Suprapubic skin (tissue), 4 donors: Measurements from ENCODE around the gene PAIP2. TPM values are rescaled to one million over a fixed set of nuclear protein-coding genes. Genes with fewer than 3 reads are reported as not detected.

ENCODE experiments used
- DNase-seq, 2 donors: peaks; one replicate each; pipeline ENCODE4 v3.0.0-alpha.2; 2019; ENCODE audit warnings: low spot score in 2 of 2
- H3K27ac ChIP-seq: fragments of 200-600 bp; sonication (generic); one replicate; pipeline ENCODE4 v1.5.1; 2019
- H3K27me3 ChIP-seq: fragments of 200-600 bp; sonication (generic); one replicate; pipeline ENCODE4 v1.5.1; 2019
- H3K36me3 ChIP-seq: fragments of 200-600 bp; sonication (generic); one replicate; pipeline ENCODE4 v1.5.1; 2019
- H3K4me1 ChIP-seq: fragments of 200-600 bp; sonication (generic); one replicate; pipeline ENCODE4 v1.5.1; 2019
- H3K4me3 ChIP-seq: fragments of 200-600 bp; sonication (generic); one replicate; pipeline ENCODE4 v1.5.1; 2019; ENCODE audit warnings: mild to moderate bottlenecking
- H3K9me3 ChIP-seq: fragments of 200-600 bp; sonication (generic); one replicate; pipeline ENCODE4 v1.5.1; 2019
- EP300 ChIP-seq: sonication (generic); formaldehyde crosslinking; IDR thresholded peaks from one replicate; pipeline ENCODE4 v1.6.1; 2017; ENCODE audit warnings: antibody characterized with exemption
- POLR2A ChIP-seq, 2 donors: fragments of 450-650 bp; IDR thresholded peaks; one replicate each; pipeline ENCODE4 v1.6.1; 2017; ENCODE audit warnings: antibody characterized with exemption in 2 of 2, mild to moderate bottlenecking in 2 of 2, moderate library complexity in 2 of 2
- POLR2AphosphoS5 ChIP-seq, 3 donors: sonication (generic); formaldehyde crosslinking; IDR thresholded peaks; one replicate each; pipeline ENCODE4 v1.6.1; 2017; ENCODE audit warnings: antibody characterized with exemption in 3 of 3
- WGBS: methylation state at CpG from one replicate; pipeline ENCODE4 v1.1.5; 2018; 5-methylcytosine and 5-hydroxymethylcytosine counted together
- total RNA-seq, 4 donors: library from RNA; depleted of rRNA; stranded (reverse); fragments of >200 nt; gene quantifications; one replicate each; pipeline ENCODE4 v1.1.0, GENCODE V29; 2016
- TF ChIP-seq, protein P1 (sequence below), 2 donors: fragments of 200-600 bp in 1 of 2; fragments of 450-650 bp in 1 of 2; sonication (generic) in 1 of 2; IDR thresholded peaks; one replicate each; pipeline ENCODE4 v1.5.1; 2016 to 2019; ENCODE audit warnings: antibody characterized with exemption in 2 of 2, mild to moderate bottlenecking in 1 of 2, moderate library complexity in 1 of 2

Gene PAIP2
- total RNA-seq, 4 donors from 2014 or later = 50.3 to 71.0 (median 53.5) TPM

DNA sequence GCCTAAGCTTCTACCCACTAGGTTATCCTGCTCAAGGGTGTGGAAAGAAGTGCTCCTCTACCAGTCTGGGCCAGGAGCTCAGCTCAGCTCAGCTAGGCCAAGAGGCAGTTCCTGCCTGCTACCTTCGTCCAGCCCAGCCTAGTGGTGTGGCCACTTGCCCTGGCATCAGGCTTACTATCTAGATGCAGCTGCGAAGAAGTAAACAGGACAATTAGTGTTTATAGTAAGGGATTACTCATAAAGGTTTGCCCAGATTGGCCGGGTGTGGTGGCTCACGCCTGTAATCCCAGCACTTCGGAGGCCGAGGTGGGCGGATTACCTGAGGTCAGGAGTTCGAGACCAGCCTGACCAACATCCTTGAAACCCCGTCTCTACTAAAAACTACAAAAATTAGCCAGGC, 75.0 kb downstream of the PAIP2 start:
- no peak for TF ChIP-seq POLR2A (IDR thresholded peaks at IDR 0.05)
- TF ChIP-seq POLR2AphosphoS5 (IDR thresholded peaks at IDR 0.05) = no peak
- TF ChIP-seq, protein P1, sequence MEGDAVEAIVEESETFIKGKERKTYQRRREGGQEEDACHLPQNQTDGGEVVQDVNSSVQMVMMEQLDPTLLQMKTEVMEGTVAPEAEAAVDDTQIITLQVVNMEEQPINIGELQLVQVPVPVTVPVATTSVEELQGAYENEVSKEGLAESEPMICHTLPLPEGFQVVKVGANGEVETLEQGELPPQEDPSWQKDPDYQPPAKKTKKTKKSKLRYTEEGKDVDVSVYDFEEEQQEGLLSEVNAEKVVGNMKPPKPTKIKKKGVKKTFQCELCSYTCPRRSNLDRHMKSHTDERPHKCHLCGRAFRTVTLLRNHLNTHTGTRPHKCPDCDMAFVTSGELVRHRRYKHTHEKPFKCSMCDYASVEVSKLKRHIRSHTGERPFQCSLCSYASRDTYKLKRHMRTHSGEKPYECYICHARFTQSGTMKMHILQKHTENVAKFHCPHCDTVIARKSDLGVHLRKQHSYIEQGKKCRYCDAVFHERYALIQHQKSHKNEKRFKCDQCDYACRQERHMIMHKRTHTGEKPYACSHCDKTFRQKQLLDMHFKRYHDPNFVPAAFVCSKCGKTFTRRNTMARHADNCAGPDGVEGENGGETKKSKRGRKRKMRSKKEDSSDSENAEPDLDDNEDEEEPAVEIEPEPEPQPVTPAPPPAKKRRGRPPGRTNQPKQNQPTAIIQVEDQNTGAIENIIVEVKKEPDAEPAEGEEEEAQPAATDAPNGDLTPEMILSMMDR (IDR thresholded peaks at IDR 0.05) = no peak
- no peak for TF ChIP-seq EP300
- DNase-seq = no peak
- Histone ChIP-seq H3K27me3 (no peaks in the 10 kb centered on the region), H3K4me3 (no peak overlapping the region), H3K27ac (no peak overlapping the region), H3K36me3 (peaks cover 10% of the 10 kb centered on the region), H3K4me1 (peaks cover 30% of the 10 kb centered on the region), H3K9me3 (no peaks in the 10 kb centered on the region)
- 67% methylated on average over 8 of the region's 9 CpGs for WGBS

- DNase-seq = no peak
- peaks cover 30% of the 10 kb centered on the region for H3K4me1 ChIP-seq
- H3K4me3 ChIP-seq = no peak overlapping the region
- H3K27me3 ChIP-seq = no peaks in the 10 kb centered on the region
- no peaks in the 10 kb centered on the region for H3K9me3 ChIP-seq
- peaks cover 10% of the 10 kb centered on the region for H3K36me3 ChIP-seq
- WGBS = 44% methylated on average over 4 of the region's 4 CpGs
- TF ChIP-seq, protein P1 (IDR thresholded peaks at IDR 0.05) = no peak
- TF ChIP-seq POLR2AphosphoS5 (IDR thresholded peaks at IDR 0.05) (no peak), POLR2A (IDR thresholded peaks at IDR 0.05) (no peak), EP300 (no peak)
- H3K27ac ChIP-seq = no peak overlapping the region
Observed at GRCh38 chr5:139417214-139417613, 75.6 kb downstream of the PAIP2 start.

GRCh38 chr5:139418793-139419192, 77.1 kb downstream of the PAIP2 start:
- TF ChIP-seq, protein P1 (IDR thresholded peaks at IDR 0.05) = no peak
- no peak for TF ChIP-seq POLR2AphosphoS5 (IDR thresholded peaks at IDR 0.05)
- no peak for TF ChIP-seq EP300
- no peak for TF ChIP-seq POLR2A (IDR thresholded peaks at IDR 0.05)
- peaks cover 30% of the 10 kb centered on the region for H3K4me1 ChIP-seq
- H3K27ac ChIP-seq = no peak overlapping the region
- H3K4me3 ChIP-seq = no peak overlapping the region
- 92% methylated on average over 1 of the region's 1 CpG for WGBS
- no peaks in the 10 kb centered on the region for H3K27me3 ChIP-seq
- peaks cover 16% of the 10 kb centered on the region for H3K36me3 ChIP-seq
- no peaks in the 10 kb centered on the region for H3K9me3 ChIP-seq
- DNase-seq = no peak

Other genes starting within 250 kb of the PAIP2 start
- 10 to 100 TPM; 38.5 to 54.6 (median 41.7) TPM for gene SIL1, start 143.5 kb upstream of the PAIP2 start, total RNA-seq
- gene MATR3, start 48.1 kb upstream of the PAIP2 start, total RNA-seq = 100 to 1,000 TPM; 115 to 192 (median 129) TPM
- gene SLC23A1, start 41.4 kb downstream of the PAIP2 start, total RNA-seq = 1 to 10 TPM in 3 of 4 donors, not detected in 1; 2.3 to 6.4 (median 3.0) TPM
- not detected for gene MZB1, start 48.1 kb downstream of the PAIP2 start, total RNA-seq
- gene PROB1, start 53.2 kb downstream of the PAIP2 start, total RNA-seq = under 1 TPM; 0.08 to 0.44 (median 0.35) TPM
- gene SPATA24, start 62.2 kb downstream of the PAIP2 start, total RNA-seq = 1 to 10 TPM in 3 of 4 donors, not detected in 1; 1.3 to 2.2 (median 1.4) TPM
- 1 to 10 TPM; 2.2 to 7.2 (median 2.9) TPM for gene DNAJC18, start 97.7 kb downstream of the PAIP2 start, total RNA-seq
- gene ECSCR, start 120.9 kb downstream of the PAIP2 start, total RNA-seq = 10 to 100 TPM in 2 of 4 donors, 1 to 10 TPM in 2; 4.2 to 16.6 (median 9.4) TPM
- gene SMIM33, start 129.2 kb downstream of the PAIP2 start, total RNA-seq = not detected
- 10 to 100 TPM; 11.3 to 20.3 (median 14.8) TPM for gene STING1, start 140.9 kb downstream of the PAIP2 start, total RNA-seq
- gene UBE2D2, start 219.5 kb downstream of the PAIP2 start, total RNA-seq = 10 to 100 TPM; 56.6 to 70.2 (median 58.0) TPM